Panc1 (cell line): ENCODE results near the gene RAD23A.

ENCODE experiments used
- TCF7L2 ChIP-seq: IDR thresholded peaks from 2 replicates; pipeline ENCODE4 v1.6.1; 2011; ENCODE audit warnings: mild to moderate bottlenecking, low read depth, low read length, inconsistent platforms
- TF ChIP-seq, protein P1 (sequence below): fragments of 450-650 bp; IDR thresholded peaks from 2 replicates; pipeline ENCODE4 v1.5.1; 2017; ENCODE audit warnings: mild to moderate bottlenecking

- TF ChIP-seq TCF7L2, result no peak
- TF ChIP-seq, protein P1, sequence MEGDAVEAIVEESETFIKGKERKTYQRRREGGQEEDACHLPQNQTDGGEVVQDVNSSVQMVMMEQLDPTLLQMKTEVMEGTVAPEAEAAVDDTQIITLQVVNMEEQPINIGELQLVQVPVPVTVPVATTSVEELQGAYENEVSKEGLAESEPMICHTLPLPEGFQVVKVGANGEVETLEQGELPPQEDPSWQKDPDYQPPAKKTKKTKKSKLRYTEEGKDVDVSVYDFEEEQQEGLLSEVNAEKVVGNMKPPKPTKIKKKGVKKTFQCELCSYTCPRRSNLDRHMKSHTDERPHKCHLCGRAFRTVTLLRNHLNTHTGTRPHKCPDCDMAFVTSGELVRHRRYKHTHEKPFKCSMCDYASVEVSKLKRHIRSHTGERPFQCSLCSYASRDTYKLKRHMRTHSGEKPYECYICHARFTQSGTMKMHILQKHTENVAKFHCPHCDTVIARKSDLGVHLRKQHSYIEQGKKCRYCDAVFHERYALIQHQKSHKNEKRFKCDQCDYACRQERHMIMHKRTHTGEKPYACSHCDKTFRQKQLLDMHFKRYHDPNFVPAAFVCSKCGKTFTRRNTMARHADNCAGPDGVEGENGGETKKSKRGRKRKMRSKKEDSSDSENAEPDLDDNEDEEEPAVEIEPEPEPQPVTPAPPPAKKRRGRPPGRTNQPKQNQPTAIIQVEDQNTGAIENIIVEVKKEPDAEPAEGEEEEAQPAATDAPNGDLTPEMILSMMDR, result no peak
Measured at GRCh38 chr19:12953799-12954611, 8.3 kb downstream of the RAD23A start.
